OCI-LY7 (cell line): ENCODE results near the gene XRN1. TPM values are rescaled to one million over a fixed set of nuclear protein-coding genes. Genes with fewer than 3 reads are reported as not detected.

Source experiments
- Bru-seq: library from RNA; stranded (reverse); fragments of 400-500 nt; gene quantifications from one replicate; lab custom pipeline; 2021; lab: Mats Ljungman, UMichigan
- BruChase-seq, 2 experiments: library from RNA; stranded (reverse); fragments of 400-500 nt; gene quantifications; one replicate each; lab custom pipeline; 2021; lab: Mats Ljungman, UMichigan
- BruUV-seq: library from RNA; stranded (reverse); fragments of 400-500 nt; replicated peaks from 2 replicates; lab custom pipeline; 2021; lab: Mats Ljungman, UMichigan
- CTCF ChIA-PET: fragments of 300-600 bp; sonication (Branson Sonifier 250); formaldehyde crosslinking; loops from one replicate; lab custom pipeline; 2022; ENCODE audit warnings: antibody characterized with exemption; ENCODE audit not compliant: unreplicated experiment; lab: Charles Lee
- POLR2A ChIA-PET: fragments of 300-600 bp; sonication (Branson Sonifier 250); formaldehyde crosslinking; loops from one replicate; lab custom pipeline; 2022; ENCODE audit warnings: antibody characterized with exemption; lab: Charles Lee
- DNase-seq: peaks from one replicate; pipeline ENCODE4 v3.0.0-alpha.2; 2015; ENCODE audit warnings: low spot score
- H2AFZ ChIP-seq: fragments of 200-600 bp; sonication (generic), shearing (Covaris generic); 2 replicates; pipeline ENCODE4 v1.6.1; 2014; ENCODE audit warnings: mild to moderate bottlenecking, antibody characterized with exemption, low read length, moderate library complexity
- H3K27ac ChIP-seq: fragments of 200-600 bp; sonication (generic); 2 replicates; pipeline ENCODE4 v1.5.1; 2014; ENCODE audit warnings: mixed run types, low read depth, mild to moderate bottlenecking, moderate library complexity, low read length, inconsistent platforms; ENCODE audit not compliant: poor library complexity, severe bottlenecking
- H3K36me3 ChIP-seq: fragments of 200-600 bp; sonication (generic); 2 replicates; pipeline ENCODE4 v1.6.1; 2014; ENCODE audit warnings: mild to moderate bottlenecking, antibody characterized with exemption, low read length, moderate library complexity, mixed read lengths; ENCODE audit not compliant: insufficient read depth
- H3K4me1 ChIP-seq: fragments of 200-600 bp; sonication (generic); 2 replicates; pipeline ENCODE4 v1.5.1; 2014; ENCODE audit warnings: mild to moderate bottlenecking, low read length; ENCODE audit not compliant: insufficient read depth, poor library complexity, severe bottlenecking
- H3K4me2 ChIP-seq: fragments of 200-600 bp; sonication (generic); 2 replicates; pipeline ENCODE4 v1.6.1; 2014; ENCODE audit warnings: mild to moderate bottlenecking, low read length
- H3K4me3 ChIP-seq: fragments of 200-600 bp; sonication (generic); 2 replicates; pipeline ENCODE4 v1.5.1; 2014; ENCODE audit warnings: mild to moderate bottlenecking, low read depth, low read length; ENCODE audit not compliant: poor library complexity, severe bottlenecking
- H3K79me2 ChIP-seq: fragments of 200-600 bp; sonication (generic); 2 replicates; pipeline ENCODE4 v1.6.1; 2016; ENCODE audit warnings: low read depth, mild to moderate bottlenecking, low read length, moderate library complexity, mixed read lengths; ENCODE audit not compliant: insufficient read depth
- H3K9me2 ChIP-seq: fragments of 200-600 bp; sonication (generic); 2 replicates; pipeline ENCODE4 v1.6.1; 2016; ENCODE audit warnings: mild to moderate bottlenecking, low read length, mixed read lengths; ENCODE audit not compliant: insufficient read depth
- H3K9me3 ChIP-seq: fragments of 200-600 bp; sonication (generic); 2 replicates; pipeline ENCODE4 v1.6.1; 2014; ENCODE audit warnings: mild to moderate bottlenecking, mixed run types, low read length, mixed read lengths
- H4K20me1 ChIP-seq: fragments of 200-600 bp; sonication (generic); 2 replicates; pipeline ENCODE4 v1.6.1; 2014; ENCODE audit warnings: mild to moderate bottlenecking, antibody characterized with exemption, low read length, moderate library complexity, mixed read lengths; ENCODE audit not compliant: insufficient read depth
- EZH2phosphoT487 ChIP-seq: fragments of 200-600 bp; sonication (generic); IDR thresholded peaks from 2 replicates; pipeline ENCODE4 v1.6.1; 2018; ENCODE audit warnings: low read depth, borderline replicate concordance, mild to moderate bottlenecking, mixed run types, antibody characterized with exemption, low read length, moderate library complexity, mixed read lengths
- intact Hi-C: fragments of 100-400 bp; cut with micrococcal nuclease; formaldehyde crosslinking; loops from one replicate; pipeline ENCODE4 v1.10.0; 2022; ENCODE audit not compliant: unreplicated experiment
- long read RNA-seq: library from polyadenylated mRNA; stranded (forward); transcript quantifications from one replicate; pipeline ENCODE4 v2.0.0, GENCODE V29; 2022
- total RNA-seq, 2 experiments: library from RNA; depleted of rRNA in 1 of 2; stranded (reverse); fragments of >200 nt in 1 of 2; shearing (Covaris generic) in 1 of 2; gene quantifications; 2 replicates each; pipeline ENCODE4 v1.2.3, GENCODE V29; 2014 to 2022
- TF ChIP-seq, protein P1 (sequence below): fragments of 200-600 bp; sonication (generic); conservative IDR thresholded peaks from 2 replicates; pipeline ENCODE4 v1.5.1; 2014; ENCODE audit warnings: mild to moderate bottlenecking, antibody characterized with exemption, low read length, moderate library complexity, mixed read lengths

The XRN1 gene, protein sequence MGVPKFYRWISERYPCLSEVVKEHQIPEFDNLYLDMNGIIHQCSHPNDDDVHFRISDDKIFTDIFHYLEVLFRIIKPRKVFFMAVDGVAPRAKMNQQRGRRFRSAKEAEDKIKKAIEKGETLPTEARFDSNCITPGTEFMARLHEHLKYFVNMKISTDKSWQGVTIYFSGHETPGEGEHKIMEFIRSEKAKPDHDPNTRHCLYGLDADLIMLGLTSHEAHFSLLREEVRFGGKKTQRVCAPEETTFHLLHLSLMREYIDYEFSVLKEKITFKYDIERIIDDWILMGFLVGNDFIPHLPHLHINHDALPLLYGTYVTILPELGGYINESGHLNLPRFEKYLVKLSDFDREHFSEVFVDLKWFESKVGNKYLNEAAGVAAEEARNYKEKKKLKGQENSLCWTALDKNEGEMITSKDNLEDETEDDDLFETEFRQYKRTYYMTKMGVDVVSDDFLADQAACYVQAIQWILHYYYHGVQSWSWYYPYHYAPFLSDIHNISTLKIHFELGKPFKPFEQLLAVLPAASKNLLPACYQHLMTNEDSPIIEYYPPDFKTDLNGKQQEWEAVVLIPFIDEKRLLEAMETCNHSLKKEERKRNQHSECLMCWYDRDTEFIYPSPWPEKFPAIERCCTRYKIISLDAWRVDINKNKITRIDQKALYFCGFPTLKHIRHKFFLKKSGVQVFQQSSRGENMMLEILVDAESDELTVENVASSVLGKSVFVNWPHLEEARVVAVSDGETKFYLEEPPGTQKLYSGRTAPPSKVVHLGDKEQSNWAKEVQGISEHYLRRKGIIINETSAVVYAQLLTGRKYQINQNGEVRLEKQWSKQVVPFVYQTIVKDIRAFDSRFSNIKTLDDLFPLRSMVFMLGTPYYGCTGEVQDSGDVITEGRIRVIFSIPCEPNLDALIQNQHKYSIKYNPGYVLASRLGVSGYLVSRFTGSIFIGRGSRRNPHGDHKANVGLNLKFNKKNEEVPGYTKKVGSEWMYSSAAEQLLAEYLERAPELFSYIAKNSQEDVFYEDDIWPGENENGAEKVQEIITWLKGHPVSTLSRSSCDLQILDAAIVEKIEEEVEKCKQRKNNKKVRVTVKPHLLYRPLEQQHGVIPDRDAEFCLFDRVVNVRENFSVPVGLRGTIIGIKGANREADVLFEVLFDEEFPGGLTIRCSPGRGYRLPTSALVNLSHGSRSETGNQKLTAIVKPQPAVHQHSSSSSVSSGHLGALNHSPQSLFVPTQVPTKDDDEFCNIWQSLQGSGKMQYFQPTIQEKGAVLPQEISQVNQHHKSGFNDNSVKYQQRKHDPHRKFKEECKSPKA (N-terminal part only)
- total RNA-seq (2014; rRNA removed; shearing (Covaris generic)) (33.1 and 43.6 TPM in 2 replicates), total RNA-seq (2022) (36.6 and 39.2 TPM in 2 replicates), Bru-seq, nascent RNA (percentile 79 among the genes with signal in this experiment), BruChase-seq, experiment 1, labeled RNA remaining after a 6-hour chase (percentile 70 among the genes with signal in this experiment), BruChase-seq, experiment 2, labeled RNA remaining after a 2-hour chase (percentile 75 among the genes with signal in this experiment)
- long read RNA-seq, partial matches to known transcripts = 3 of 12 reads
- long read RNA-seq, other reads (novel, unspliced or antisense) = 9 of 12 reads

DNA sequence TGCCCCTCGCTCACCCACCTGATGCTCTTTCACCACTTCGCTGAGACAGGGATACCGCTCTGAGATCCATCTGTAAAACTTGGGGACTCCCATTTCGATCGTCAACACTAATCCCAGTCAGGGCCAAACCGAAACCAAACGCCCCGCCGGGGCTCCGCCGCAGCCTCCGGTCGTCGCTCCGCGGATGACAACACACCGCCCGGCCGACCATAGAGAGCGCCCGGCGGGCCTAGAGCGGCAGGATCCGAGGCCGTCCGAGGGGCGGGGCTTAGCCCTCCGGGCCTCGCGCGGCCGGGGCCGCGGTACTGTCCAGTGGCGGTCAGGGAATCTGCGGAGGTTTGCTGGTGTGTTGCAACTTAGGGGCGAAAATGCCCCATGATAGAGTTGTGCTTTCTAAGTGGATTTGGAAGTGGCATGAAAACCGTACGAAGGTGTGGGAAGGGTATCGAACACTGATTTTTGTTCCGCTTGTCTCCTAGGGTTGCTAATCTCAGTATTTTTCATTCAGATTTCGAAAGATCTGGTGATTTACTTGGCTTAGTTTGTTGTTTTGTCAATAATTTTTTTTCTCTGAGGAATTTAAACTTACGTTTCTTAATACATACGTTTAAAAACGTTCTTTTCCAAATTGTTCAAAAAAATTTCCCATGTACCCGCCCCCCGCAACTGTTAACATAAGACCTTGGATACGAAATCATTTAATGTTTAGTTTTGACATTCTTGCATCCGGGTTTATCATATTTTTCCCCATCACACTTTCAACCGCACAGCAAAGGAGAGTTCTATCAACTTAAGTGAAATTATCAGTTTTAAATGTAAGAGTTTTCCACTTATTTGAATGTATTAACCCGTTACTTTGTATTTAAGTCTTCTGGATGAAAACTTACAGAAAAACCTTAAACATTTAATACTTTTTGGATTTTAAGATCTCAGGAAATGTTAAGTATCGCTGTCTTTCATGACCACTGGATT, at the start of gene XRN1:
XRN1 (minus strand) TSS at position 186 of the 972 bp plus-strand sequence; CDS start at position 93, 93 bp downstream.
- POLR2A ChIA-PET = interaction anchor here (0.6 to 1.4 kb wide), 6 partner anchors 16 to 653 kb away, joined by 3 to 4 read pairs (median 3); no protein-coding TSS in a partner anchor
- Histone ChIP-seq H3K4me1 (peaks cover 24% of the 10 kb centered on the region), H4K20me1 (peaks cover 9% of the 10 kb centered on the region; the same call in 1 of the 2 replicates), H3K4me3 (peak within 1 kb of the TSS; percentile 87), H3K36me3 (peaks cover 47% of the 10 kb centered on the region), H3K9me3 (no peaks in the 10 kb centered on the region), H3K4me2 (peak within 1 kb of the TSS; percentile 91), H3K9me2 (no peaks in the 10 kb centered on the region), H2AFZ (peak within 1 kb of the TSS; percentile 96), H3K79me2 (peaks cover 48% of the 10 kb centered on the region), H3K27ac (peak within 1 kb of the TSS; percentile 65)
- CTCF ChIA-PET = no interaction called here
- BruUV-seq = TSS peak; percentile 94
- peak; percentile 93 for DNase-seq
- intact Hi-C loops = loop anchor here (5.0 kb wide), 2 partner anchors 221 to 711 kb away; partner anchors contain the start of genes GK5 and RNF7
- TF ChIP-seq, protein P1, sequence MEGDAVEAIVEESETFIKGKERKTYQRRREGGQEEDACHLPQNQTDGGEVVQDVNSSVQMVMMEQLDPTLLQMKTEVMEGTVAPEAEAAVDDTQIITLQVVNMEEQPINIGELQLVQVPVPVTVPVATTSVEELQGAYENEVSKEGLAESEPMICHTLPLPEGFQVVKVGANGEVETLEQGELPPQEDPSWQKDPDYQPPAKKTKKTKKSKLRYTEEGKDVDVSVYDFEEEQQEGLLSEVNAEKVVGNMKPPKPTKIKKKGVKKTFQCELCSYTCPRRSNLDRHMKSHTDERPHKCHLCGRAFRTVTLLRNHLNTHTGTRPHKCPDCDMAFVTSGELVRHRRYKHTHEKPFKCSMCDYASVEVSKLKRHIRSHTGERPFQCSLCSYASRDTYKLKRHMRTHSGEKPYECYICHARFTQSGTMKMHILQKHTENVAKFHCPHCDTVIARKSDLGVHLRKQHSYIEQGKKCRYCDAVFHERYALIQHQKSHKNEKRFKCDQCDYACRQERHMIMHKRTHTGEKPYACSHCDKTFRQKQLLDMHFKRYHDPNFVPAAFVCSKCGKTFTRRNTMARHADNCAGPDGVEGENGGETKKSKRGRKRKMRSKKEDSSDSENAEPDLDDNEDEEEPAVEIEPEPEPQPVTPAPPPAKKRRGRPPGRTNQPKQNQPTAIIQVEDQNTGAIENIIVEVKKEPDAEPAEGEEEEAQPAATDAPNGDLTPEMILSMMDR = no peak
- TF ChIP-seq EZH2phosphoT487 = no peak

DNA sequence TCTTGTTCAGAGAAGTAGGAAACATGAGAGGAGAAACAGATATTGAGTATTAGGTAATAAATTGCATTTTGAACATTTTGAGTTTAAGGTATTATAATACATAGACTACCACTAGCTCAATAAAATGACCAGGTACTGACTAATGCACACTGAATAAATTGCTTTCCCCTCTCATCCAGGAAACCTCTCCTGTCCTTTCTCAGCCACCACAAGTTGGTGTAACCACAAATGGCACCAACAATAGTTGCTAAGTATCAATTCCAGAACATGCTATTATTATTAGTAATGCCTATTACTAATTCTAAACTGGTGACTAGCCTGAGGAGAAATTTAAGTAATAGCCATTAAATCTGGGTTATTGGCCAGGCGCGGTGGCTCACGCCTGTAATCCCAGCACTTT, 47.3 kb upstream of the XRN1 start:
- BruUV-seq = no TSS peak

More for the DNA sequence above, 47.3 kb upstream of the XRN1 start:
- H3K27ac ChIP-seq = no peak overlapping the region
- no peaks in the 10 kb centered on the region for H3K9me3 ChIP-seq
- H3K9me2 ChIP-seq = no peaks in the 10 kb centered on the region
- no peaks in the 10 kb centered on the region for H4K20me1 ChIP-seq
- H3K79me2 ChIP-seq = no peaks in the 10 kb centered on the region
- DNase-seq = no peak
- H3K4me3 ChIP-seq = no peak overlapping the region
- TF ChIP-seq EZH2phosphoT487 = no peak
- TF ChIP-seq, protein P1 = no peak
- CTCF ChIA-PET = no interaction called here
- POLR2A ChIA-PET = interaction anchor here (1.0 to 1.1 kb wide), 2 partner anchors 9 kb away, joined by 3 read pairs; no protein-coding TSS in a partner anchor
- intact Hi-C loops = no loop called here
- H2AFZ ChIP-seq = no peak overlapping the region
- H3K4me2 ChIP-seq = no peak overlapping the region
- peaks cover 90% of the 10 kb centered on the region for H3K36me3 ChIP-seq
- no peaks in the 10 kb centered on the region for H3K4me1 ChIP-seq
